Spleen (tissue), 7 donors: Measurements from ENCODE around the gene SLC4A11.

Experiments
- POLR2A ChIP-seq, 3 donors: fragments of 450-650 bp; IDR thresholded peaks; one replicate each; pipeline ENCODE4 v1.5.1; 2017; ENCODE audit warnings: antibody characterized with exemption in 3 of 3, mild to moderate bottlenecking in 1 of 3
- TF ChIP-seq, protein P1 (sequence below), 11 experiments: fragments of 200-600 bp in 7 of 11; fragments of 450-650 bp in 4 of 11; sonication (generic) in 4 of 11; IDR thresholded peaks in 8 of 11; conservative IDR thresholded peaks in 3 of 11; 1 replicate in 7 of 11; 2 replicates in 4 of 11; pipeline versions ENCODE4 v1.4.0 to v1.8.0; 2016 to 2021; ENCODE audit warnings: antibody characterized with exemption in 11 of 11, inconsistent platforms in 4 of 11, mild to moderate bottlenecking in 1 of 11
- donor health status: DM: no; HTN: no; CAD: no; lungs with moderate emphysema.
- donor health status: DM: no; HTN: no; CAD: no.
- donor health status: DM: no; HTN: no; CAD: no.

DNA sequence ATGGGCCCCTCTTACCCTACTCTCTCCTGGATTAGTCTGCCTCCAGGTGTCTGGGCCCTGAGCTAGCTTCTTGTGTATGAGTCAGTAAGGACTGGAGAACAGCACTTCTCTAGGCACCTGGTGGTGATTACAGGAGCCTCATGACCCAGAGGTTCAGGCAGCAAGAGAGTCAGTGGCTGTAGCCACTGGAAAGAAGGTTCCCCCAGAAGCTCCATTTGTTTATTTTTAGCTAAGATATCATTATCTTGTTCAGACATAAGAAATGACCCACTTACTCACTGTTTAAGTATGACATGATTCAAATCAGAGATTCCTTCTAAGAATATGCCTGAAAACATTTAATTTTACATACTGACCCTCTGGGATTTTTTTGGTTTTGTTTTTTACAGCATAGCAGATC, 23.6 kb upstream of the SLC4A11 start:
- TF ChIP-seq POLR2A (IDR thresholded peaks at IDR 0.05) = no peak
- TF ChIP-seq, protein P1, sequence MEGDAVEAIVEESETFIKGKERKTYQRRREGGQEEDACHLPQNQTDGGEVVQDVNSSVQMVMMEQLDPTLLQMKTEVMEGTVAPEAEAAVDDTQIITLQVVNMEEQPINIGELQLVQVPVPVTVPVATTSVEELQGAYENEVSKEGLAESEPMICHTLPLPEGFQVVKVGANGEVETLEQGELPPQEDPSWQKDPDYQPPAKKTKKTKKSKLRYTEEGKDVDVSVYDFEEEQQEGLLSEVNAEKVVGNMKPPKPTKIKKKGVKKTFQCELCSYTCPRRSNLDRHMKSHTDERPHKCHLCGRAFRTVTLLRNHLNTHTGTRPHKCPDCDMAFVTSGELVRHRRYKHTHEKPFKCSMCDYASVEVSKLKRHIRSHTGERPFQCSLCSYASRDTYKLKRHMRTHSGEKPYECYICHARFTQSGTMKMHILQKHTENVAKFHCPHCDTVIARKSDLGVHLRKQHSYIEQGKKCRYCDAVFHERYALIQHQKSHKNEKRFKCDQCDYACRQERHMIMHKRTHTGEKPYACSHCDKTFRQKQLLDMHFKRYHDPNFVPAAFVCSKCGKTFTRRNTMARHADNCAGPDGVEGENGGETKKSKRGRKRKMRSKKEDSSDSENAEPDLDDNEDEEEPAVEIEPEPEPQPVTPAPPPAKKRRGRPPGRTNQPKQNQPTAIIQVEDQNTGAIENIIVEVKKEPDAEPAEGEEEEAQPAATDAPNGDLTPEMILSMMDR (IDR thresholded peaks at IDR 0.05 in 8 of 11, conservative IDR thresholded peaks at IDR 0.05 in 3 of 11) = no peak
